CD4-positive, alpha-beta T cell treated with Interleukin-4 for 1 hour (primary cell): ENCODE data around the gene PCDHA13.
"Not testable (repeated sequence)": the region's sequence is repeated elsewhere in the genome, so short reads cannot be mapped to it uniquely, and the experiment has no call there.

Source experiments
- DNase-seq, 2 donors: peaks; one replicate each; pipeline ENCODE4 v3.0.0-alpha.2; 2020 to 2022

Gene PCDHA13

GRCh38 chr5:140870221-140871201 is 11.4 kb upstream of the PCDHA13 start:
- no peak for DNase-seq

- no peak for DNase-seq
Measured at GRCh38 chr5:140875085-140876065, 6.5 kb upstream of the PCDHA13 start, which contains the start of gene PCDHA12. Gene PCDHA12, plus strand, starts transcription at chr5:140875308. Its CDS starts 165 bp downstream, at chr5:140875473.

DNA sequence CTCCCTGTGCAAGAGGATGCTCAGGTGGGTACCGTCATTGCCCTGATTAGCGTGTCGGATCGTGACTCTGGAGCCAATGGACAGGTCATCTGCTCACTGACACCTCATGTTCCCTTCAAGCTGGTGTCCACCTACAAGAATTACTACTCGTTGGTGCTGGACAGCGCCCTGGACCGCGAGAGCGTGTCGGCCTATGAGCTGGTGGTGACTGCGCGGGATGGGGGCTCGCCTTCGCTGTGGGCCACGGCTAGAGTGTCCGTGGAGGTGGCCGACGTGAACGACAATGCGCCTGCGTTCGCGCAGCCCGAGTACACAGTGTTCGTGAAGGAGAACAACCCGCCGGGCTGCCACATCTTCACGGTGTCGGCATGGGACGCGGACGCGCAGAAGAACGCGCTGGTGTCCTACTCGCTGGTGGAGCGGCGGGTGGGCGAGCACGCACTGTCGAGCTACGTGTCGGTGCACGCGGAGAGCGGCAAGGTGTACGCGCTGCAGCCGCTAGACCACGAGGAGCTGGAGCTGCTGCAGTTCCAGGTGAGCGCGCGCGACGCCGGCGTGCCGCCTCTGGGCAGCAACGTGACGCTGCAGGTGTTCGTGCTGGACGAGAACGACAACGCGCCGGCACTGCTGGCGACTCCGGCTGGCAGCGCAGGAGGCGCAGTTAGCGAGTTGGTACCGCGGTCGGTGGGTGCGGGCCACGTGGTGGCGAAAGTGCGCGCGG is 5.2 kb upstream of the PCDHA13 start:
- not testable (repeated sequence) for DNase-seq

- no peak for DNase-seq
Measured at GRCh38 chr5:140877262-140877581, 4.7 kb upstream of the PCDHA13 start.

GRCh38 chr5:140882591-140882899 is 621 bp downstream of the PCDHA13 start:
- no peak for DNase-seq

- no peak for DNase-seq
Measured at GRCh38 chr5:140883373-140883772, 1.4 kb downstream of the PCDHA13 start.

DNA sequence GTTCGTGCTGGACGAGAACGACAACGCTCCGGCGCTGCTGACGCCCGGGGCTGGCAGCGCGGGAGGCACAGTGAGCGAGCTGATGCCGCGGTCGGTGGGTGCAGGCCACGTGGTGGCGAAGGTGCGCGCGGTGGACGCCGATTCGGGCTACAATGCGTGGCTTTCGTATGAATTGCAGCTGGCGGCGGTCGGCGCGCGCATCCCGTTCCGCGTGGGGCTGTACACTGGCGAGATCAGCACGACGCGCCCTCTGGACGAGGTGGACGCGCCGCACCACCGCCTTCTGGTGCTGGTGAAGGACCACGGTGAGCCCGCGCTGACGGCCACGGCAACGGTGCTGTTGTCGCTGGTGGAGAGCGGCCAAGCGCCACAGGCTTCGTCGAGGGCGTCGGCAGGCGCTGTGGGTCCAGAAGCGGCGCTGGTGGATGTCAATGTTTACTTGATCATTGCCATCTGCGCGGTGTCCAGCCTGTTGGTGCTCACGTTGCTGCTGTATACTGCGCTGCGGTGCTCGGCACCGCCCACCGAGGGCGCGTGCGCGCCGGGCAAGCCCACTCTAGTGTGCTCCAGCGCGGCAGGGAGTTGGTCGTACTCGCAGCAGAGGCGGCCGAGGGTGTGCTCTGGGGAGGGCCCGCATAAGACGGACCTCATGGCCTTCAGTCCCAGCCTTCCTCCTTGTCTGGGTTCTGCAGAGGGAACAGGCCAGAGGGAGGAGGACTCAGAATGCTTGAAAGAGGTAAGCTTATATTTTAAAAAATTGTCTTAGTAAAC is 2.2 kb downstream of the PCDHA13 start:
- DNase-seq = no peak

- DNase-seq = no peak
Measured at GRCh38 chr5:140916325-140916724, 34.4 kb downstream of the PCDHA13 start.

GRCh38 chr5:140923601-140924000 is 41.7 kb downstream of the PCDHA13 start:
- DNase-seq = no peak

DNA sequence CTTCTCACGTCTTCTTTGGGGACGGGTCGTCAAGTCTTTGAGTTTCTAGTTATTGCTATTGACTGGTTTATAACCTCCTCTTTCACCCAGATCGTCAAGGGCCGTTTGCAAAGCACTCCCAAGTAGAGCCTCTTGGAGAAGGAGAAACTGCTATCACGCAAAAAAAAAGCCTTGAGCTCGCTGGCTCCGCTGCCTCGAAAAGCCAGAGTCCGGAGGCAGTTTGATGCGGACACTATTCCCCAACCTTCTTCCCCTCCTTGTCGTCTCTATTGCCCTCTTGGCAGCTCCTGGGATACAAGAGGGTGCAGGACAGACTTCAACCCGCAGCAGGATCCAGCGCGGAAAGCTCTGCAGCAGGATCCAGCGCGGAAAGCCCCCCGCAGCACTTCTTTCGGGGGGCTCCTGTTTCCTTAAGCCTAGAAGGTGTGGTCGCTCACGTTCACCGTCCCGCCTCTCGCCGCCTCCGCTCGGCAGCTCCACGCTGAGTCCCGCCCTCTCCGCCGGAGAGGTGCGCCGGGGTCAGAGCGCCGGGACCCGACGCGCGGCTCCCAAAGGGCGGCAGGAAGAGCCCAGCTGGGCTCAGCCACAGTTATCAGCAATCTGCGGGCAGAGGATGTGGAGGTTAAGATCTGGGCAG is 44.0 kb downstream of the PCDHA13 start, which contains the start of gene PCDHAC1:
TSS of gene PCDHAC1 (plus strand) at position 494 of the 637 bp plus-strand sequence. CDS start 594 bp downstream, outside the sequence.
- no peak for DNase-seq

GRCh38 chr5:140926443-140927227 is 44.7 kb downstream of the PCDHA13 start:
- DNase-seq = peak in 1 of 2 donors; percentile 6

DNA sequence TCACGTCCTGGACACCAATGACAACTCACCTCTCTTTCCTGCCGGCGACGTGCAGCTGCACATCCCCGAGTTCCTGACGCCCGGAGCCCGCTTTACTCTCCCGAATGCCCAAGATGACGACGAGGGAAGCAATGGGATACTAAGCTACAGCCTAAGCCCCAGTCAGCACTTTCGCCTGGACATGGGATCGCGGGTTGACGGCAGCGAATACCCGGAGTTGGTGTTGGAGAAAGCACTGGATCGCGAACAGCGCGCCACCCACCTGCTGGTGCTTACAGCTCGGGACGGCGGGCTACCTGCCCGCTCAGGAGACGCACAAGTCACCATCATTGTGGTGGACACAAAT is 45.3 kb downstream of the PCDHA13 start:
- no peak for DNase-seq
